CD4-positive, alpha-beta T cell treated with Interferon alpha-2 for 1 hour (primary cell): ENCODE measurements around the gene CADPS.

Source experiments
- DNase-seq, 2 donors: peaks; one replicate each; pipeline ENCODE4 v3.0.0-alpha.2; 2020 to 2022

CADPS gene

DNA sequence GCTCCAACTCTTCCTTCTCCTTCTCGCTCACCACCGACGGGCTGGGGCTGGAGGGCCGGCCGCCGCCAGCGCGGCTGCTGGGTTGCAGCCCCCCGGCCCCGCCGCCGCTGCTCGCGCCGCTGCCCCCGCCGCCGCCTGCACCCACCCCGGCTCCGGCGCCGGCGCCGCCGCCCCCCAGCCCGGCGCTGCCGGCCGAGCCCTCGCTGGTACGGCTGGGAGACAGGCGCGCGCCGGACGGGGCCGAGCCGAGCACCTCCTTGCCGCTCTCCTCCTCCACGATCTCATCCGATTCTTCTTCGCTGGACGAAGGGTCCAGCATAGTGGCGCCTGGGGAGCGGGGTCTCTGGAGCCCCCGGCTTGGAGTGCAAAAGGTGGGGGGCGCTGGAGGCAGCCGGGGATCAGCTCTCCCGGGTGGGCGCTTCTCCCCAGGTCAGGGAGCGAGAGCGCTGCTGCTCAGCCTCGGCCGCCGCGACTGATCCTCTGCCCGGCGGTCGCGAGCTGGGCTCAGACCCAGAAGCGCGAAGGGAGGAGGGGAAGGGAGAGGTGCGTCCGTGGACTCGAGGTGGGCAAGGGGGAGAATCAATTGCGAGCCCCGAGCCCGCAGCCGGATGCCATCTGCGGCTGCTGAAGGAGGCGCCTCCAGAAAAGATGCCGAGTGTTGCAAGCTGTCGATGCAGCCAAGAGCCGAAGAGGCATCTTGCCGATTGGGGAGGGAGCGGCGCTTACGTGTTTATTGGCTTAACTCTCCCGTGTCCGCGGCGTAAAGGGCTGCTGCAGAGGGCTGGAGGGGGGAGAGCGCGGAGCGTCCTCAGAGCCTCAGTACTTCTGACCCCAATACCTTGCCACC is at the start of gene CADPS:
Gene CADPS, minus strand, starts transcription at position 706 of the 847 bp plus-strand sequence. Its CDS starts 387 bp downstream, at position 319.
- no peak for DNase-seq

DNA sequence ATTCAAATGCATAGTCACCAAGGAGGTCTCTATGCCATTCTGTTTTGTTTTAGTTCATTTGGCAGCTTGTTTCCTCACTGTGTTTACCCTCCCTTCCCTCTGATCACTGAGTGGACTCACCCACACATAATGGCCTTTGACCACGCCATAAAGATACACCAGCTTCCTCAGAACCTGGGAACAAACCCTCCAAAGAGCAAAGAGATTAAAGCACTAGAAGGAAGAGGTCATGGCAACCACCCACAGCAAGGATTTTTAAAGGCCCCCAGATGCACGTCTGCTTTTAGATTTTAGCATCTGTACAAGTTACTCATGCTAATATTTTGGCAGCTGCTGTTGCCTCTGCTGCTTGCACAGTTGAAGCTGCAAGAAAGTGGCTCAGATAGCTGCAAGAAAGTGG is 47.9 kb upstream of the CADPS start:
- DNase-seq, result no peak

- DNase-seq, result no peak
Observed at GRCh38 chr3:62922326-62922725, 47.1 kb upstream of the CADPS start.

DNA sequence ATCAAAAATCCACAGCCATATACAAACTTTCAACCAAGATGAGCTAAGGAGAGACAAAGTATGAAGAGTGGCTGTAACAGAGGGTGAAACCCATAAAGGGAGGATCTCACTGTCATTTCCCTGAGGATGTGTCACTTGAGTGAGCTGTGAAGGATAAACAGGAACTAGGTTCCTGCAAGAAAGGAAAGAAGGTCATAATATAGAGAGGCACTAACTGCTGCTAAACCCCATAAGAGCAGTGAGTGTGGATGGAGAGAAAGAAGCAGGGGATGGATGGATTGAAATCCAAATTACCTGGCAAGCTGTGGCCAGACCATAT is 45.2 kb upstream of the CADPS start:
- no peak for DNase-seq

DNA sequence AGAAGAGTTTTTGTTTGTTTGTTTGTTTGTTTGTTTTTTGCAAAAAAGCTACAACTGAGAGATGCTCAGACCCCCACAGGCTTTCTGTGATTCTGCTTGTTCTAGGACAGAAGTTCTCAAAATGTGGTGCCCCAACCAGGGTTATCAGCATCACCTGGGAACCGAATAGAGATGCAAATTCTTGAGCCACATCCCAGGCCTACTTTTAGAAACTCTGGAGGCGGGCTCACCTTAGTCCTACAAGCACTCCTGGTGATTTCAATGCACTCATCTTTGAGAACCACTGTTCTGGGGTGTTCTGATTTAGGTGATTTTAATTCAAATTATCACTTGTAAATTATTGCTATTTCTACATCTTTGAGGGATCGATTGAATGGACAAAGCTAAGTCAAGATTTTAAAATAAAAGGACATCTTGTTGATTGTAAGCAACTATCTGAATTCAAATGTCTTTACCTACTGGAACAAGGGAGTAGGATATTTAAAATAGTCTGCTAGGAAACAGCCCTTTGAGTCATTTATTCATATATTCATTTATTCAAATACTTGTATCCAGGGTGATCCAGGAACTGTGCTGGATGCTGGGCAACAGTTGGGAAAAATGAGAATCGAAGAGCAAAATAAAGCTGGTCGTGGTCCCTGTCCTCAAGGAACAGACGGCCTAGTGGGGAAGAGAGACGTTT is 44.7 kb upstream of the CADPS start:
- no peak for DNase-seq

GRCh38 chr3:62918777-62919176 is 43.6 kb upstream of the CADPS start:
- no peak for DNase-seq

- no peak for DNase-seq
Observed at GRCh38 chr3:62918131-62918530, 42.9 kb upstream of the CADPS start.

DNA sequence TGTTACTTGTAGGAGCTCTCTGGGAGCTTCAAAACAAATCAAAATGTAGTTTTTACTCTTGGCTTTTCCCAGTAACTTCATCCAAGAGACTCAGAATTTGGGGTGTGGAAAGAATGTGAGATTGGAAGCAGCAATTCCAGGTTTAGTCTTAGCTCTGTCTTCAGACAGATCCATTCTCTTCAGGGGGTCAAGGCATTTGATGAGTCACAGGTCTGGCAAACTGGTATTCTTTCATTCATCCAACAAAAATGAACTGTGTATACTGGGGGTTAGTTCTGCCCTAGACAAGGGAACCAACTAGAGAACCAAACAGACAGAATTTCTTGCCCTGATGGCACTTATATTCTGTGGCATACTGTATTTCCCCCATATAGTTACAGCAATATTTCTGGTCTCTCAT is 36.3 kb upstream of the CADPS start:
- no peak for DNase-seq

GRCh38 chr3:62905331-62905730 is 30.1 kb upstream of the CADPS start:
- no peak for DNase-seq

- no peak for DNase-seq
Observed at GRCh38 chr3:62898530-62899496, 23.6 kb upstream of the CADPS start.

- no peak for DNase-seq
Observed at GRCh38 chr3:62895901-62896300, 20.7 kb upstream of the CADPS start.

DNA sequence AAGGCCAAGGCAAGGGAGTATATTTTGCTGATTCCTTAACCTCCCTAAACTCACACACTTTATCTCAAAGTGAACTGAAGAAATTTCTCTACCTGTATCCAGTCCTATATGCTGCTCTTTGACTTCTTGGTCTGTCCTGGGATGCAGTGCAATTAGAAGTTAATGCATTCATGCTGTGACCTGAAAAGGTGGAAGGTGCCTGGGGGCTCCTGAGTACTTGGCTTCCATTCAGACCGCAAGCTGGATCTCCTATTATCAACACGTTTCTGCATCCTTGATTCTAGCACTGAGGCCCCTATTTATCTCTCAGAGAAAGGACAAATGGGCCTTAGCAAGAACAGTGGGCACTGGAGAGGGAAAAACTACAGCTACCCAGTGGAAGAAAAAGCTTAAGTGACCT is 17.7 kb upstream of the CADPS start:
- no peak for DNase-seq

- no peak for DNase-seq
Observed at GRCh38 chr3:62892045-62892444, 16.8 kb upstream of the CADPS start.

GRCh38 chr3:62888778-62889177 is 13.6 kb upstream of the CADPS start:
- DNase-seq, result no peak

DNA sequence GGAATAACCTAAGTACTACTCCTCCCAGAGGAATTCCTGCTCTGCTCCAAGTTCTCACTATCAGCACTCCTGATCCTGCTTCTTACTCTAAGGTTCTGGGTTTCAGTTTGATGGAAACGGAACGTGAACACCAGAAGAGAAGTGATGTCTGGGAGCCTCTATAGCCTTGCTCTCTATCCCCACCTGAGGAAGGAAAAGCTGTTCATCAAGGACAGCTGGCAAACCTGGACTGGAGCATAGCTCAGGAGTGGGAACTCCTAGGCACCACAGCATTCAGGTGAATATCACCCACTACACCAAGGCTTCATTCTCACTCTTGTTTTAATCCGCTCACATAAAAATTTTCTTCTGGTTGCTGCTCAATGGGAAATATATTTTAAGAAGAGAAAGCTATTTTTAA is 13.0 kb upstream of the CADPS start:
- DNase-seq, result no peak

DNA sequence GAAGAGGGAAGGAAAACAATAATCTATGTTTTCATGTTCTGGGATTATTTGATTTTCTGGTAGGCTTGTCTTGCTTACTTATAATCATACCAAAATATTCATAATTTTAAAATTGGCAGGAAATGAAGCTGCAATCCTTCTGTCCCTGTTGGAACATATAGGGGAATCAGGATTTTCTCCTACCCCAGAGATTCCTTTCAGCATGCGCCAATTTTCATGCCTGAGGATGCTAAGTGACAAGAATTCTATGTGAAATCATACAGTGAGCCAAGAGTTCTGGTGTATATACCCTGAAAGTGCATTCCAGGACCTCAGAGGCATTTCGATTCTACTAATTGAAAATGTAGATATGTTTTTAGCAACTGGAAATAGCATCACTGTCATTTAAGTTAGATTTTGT is 9.9 kb upstream of the CADPS start:
- DNase-seq, result no peak

- no peak for DNase-seq
Observed at GRCh38 chr3:62884096-62884870, 9.1 kb upstream of the CADPS start.

DNA sequence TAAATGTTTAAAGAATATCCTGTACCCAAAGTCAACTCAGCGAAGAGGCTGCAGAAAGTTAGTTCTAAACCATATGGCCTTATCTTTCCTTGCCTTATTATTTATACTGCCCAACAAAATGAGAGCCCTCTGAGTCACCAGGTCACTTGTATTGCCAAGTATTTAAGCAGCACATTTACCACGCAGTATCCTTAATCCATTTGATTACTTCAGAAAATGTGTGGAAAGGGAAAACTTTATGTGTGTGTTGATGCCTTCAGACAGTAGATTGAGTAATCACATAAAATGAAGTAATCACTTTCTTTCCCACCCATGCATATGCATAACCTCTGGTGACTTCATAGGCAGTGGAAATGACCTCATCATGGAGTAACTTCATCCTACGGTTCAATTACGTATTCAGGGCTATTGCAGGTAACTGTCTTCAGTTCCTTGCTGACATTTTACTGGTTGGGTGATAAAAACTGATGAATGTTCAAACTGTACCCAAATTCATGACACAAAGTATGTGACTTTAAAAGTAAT is 7.5 kb upstream of the CADPS start:
- no peak for DNase-seq

- no peak for DNase-seq
Observed at GRCh38 chr3:62876064-62876463, 848 bp upstream of the CADPS start.

GRCh38 chr3:62875558-62876002 is 364 bp upstream of the CADPS start:
- no peak for DNase-seq

GRCh38 chr3:62873761-62874710 is 1.2 kb downstream of the CADPS start:
- no peak for DNase-seq
